Measurements from ENCODE around the gene CEMIP. TPM values are rescaled to one million over a fixed set of nuclear protein-coding genes. Genes with fewer than 3 reads are reported as not detected.

Gene CEMIP
- total and polyA plus RNA-seq, 11 donors: 0.04 to 9.6 (median 0.19) TPM

DNA sequence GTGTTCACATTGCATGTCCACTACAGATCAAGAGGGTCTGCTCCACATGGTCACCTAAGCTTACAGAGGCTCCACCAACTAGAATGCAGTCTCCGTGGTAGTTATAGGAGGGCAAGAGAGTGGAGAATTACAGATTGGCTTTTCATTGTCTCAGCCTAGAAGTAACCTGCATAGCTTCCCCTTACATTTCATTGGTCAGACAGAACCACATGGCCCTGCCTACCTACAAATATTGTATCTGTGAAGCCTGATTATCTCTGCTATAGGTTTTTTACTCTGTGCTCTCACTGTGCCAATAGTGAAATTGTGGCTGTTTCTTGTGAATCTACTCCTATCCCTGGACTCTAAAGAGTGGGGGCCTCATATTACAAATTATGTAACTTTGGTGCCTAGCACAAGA is 219.1 kb downstream of the CEMIP start:
- TF ChIP-seq, protein P1, sequence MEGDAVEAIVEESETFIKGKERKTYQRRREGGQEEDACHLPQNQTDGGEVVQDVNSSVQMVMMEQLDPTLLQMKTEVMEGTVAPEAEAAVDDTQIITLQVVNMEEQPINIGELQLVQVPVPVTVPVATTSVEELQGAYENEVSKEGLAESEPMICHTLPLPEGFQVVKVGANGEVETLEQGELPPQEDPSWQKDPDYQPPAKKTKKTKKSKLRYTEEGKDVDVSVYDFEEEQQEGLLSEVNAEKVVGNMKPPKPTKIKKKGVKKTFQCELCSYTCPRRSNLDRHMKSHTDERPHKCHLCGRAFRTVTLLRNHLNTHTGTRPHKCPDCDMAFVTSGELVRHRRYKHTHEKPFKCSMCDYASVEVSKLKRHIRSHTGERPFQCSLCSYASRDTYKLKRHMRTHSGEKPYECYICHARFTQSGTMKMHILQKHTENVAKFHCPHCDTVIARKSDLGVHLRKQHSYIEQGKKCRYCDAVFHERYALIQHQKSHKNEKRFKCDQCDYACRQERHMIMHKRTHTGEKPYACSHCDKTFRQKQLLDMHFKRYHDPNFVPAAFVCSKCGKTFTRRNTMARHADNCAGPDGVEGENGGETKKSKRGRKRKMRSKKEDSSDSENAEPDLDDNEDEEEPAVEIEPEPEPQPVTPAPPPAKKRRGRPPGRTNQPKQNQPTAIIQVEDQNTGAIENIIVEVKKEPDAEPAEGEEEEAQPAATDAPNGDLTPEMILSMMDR (IDR thresholded peaks at IDR 0.05): no peak
- no peak for TF ChIP-seq POLR2A (IDR thresholded peaks at IDR 0.05)
- ATAC-seq (no peak), DNase-seq (no peak)
- intact Hi-C loops (cut with DNase I): loop anchor here in 5 of 10 donors (5.0 to 10.0 kb wide), 5 partner anchors 107 to 1047 kb away; partner anchors contain the start of gene MEX3B (in 1 of the 5)
- peaks cover 0 to 5% (median 0%) of the 10 kb centered on the region in 12 donors for H3K9me3 ChIP-seq
- H3K27me3 ChIP-seq: peaks cover 0 to 7% (median 0%) of the 10 kb centered on the region in 9 donors
- H3K4me1 ChIP-seq: peaks cover 0 to 31% (median 10%) of the 10 kb centered on the region in 12 donors
- WGBS, 4 donors: 74 to 90% (median 88%) methylated on average over 1 of the region's 1 CpG
- H3K27ac ChIP-seq: peak overlapping the region in 7 of 12 donors; percentile 1 to 99 (median 50)
- peak overlapping the region in 1 of 12 donors; percentile 14 for H3K4me3 ChIP-seq
- peaks cover 0 to 11% (median 5%) of the 10 kb centered on the region in 9 donors for H3K36me3 ChIP-seq

- peaks cover 0 to 7% (median 0%) of the 10 kb centered on the region in 9 donors for H3K27me3 ChIP-seq
- TF ChIP-seq, protein P1 (IDR thresholded peaks at IDR 0.05): no peak
- no peak for TF ChIP-seq POLR2A (IDR thresholded peaks at IDR 0.05)
- no peak for ATAC-seq
- intact Hi-C loops (cut with DNase I): loop anchor here (2.0 to 10.0 kb wide), 9 partner anchors 38 to 1045 kb away; partner anchors contain the start of gene MEX3B (in 1 of the 10)
- peak in 3 of 5 donors; percentile 15 to 45 (median 24) for DNase-seq
- 58 to 64% (median 59%) methylated on average over 13 of the region's 13 CpGs for WGBS, 4 donors
- peak overlapping the region in 11 of 12 donors; percentile 72 to 98 (median 92) for H3K4me3 ChIP-seq
- peaks cover 0 to 5% (median 0%) of the 10 kb centered on the region in 12 donors for H3K9me3 ChIP-seq
- peaks cover 0 to 23% (median 7%) of the 10 kb centered on the region in 9 donors for H3K36me3 ChIP-seq
- H3K27ac ChIP-seq: peak overlapping the region; percentile 88 to 100 (median 99)
- peaks cover 2 to 45% (median 23%) of the 10 kb centered on the region in 12 donors for H3K4me1 ChIP-seq
Measured at GRCh38 chr15:80999623-81000036, 220.5 kb downstream of the CEMIP start.

DNA sequence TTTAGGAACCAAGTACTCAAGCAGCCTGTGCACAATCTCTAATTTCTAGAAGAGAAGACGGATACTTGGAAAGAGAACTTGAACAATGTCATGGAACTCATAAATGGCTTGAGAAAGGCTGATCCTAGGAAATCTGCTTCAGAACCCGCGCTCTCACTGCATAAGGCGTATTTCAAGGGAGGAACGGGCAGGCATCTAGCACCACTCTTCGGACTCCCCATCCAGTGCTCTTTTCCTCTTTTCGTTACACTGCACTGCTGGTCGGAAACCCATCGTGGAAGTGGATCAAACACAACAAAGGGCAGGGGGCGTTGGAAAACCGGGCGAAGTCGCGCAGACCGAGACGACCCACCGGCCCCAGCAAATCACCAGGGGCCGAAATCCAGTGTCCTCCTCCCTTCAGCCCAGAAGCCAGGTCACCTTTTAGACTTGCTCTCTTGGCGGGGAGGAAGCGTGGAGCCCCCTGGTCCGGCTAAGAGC is 221.0 kb downstream of the CEMIP start:
- Histone ChIP-seq H3K27me3 (peaks cover 0 to 7% (median 0%) of the 10 kb centered on the region in 9 donors), H3K4me1 (peaks cover 3 to 50% (median 29%) of the 10 kb centered on the region in 12 donors), H3K4me3 (peak overlapping the region; percentile 57 to 98 (median 90)), H3K9me3 (peaks cover 0 to 5% (median 0%) of the 10 kb centered on the region in 12 donors), H3K36me3 (peaks cover 0 to 25% (median 7%) of the 10 kb centered on the region in 9 donors), H3K27ac (peak overlapping the region; percentile 88 to 100 (median 99))
- no peak for TF ChIP-seq POLR2A (IDR thresholded peaks at IDR 0.05)
- TF ChIP-seq, protein P1 (IDR thresholded peaks at IDR 0.05): no peak
- WGBS, 4 donors: 12 to 22% (median 12%) methylated on average over 17 to 21 of the region's 21 CpGs
- no peak for DNase-seq
- ATAC-seq: peak in 2 of 4 donors; percentile 5
- intact Hi-C loops (cut with DNase I): loop anchor here in 9 of 10 donors (2.0 to 10.0 kb wide), 5 partner anchors 37 to 105 kb away; no protein-coding TSS in a partner anchor

DNA sequence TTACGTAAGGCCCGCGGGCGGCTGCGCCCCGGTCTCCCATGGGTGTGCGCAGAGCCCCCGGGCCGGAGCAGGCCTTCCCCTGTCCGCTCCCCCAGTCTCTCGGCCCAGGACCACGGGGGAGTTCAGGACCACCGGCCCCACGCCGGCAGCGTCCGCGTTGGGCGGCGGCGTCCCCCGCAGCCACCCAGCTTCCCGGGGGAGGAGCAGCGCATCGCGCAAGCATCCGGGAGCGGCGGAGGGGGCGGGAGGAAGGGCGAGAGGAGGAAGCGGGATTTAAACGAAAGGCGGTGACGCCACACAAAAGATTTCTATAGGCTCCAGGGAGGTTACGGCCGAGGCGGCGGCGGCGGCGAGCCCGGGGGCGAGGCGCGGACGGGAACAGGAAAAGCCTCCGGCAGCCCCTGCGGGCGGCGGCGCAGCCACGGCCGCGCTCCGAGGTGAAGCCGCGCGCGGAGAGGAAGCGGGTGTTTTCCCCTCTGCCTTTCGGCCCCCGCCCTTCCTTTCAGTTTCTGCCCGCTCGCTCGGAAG is 221.5 kb downstream of the CEMIP start, which contains the start of gene TLNRD1:
Gene TLNRD1 (plus strand): TSS at position 300 of the 528 bp plus-strand sequence. CDS start 1,349 bp downstream, outside the sequence.
- DNase-seq: peak; percentile 93 to 95 (median 94)
- H3K4me3 ChIP-seq: peak within 1 kb of the TSS; percentile 57 to 98 (median 90)
- peaks cover 0 to 5% (median 0%) of the 10 kb centered on the region in 12 donors for H3K9me3 ChIP-seq
- 0 to 1% (median 0%) methylated on average over 25 to 66 of the region's 66 CpGs for WGBS, 4 donors
- intact Hi-C loops (cut with DNase I): loop anchor here in 9 of 10 donors (2.0 to 10.0 kb wide), 5 partner anchors 37 to 104 kb away; no protein-coding TSS in a partner anchor
- H3K27ac ChIP-seq: peak within 1 kb of the TSS; percentile 88 to 100 (median 99)
- TF ChIP-seq POLR2A (IDR thresholded peaks at IDR 0.05): peak in 1 of 2 donors; percentile 81
- TF ChIP-seq, protein P1 (IDR thresholded peaks at IDR 0.05): no peak
- peaks cover 0 to 25% (median 8%) of the 10 kb centered on the region in 9 donors for H3K36me3 ChIP-seq
- peaks cover 3 to 55% (median 34%) of the 10 kb centered on the region in 12 donors for H3K4me1 ChIP-seq
- H3K27me3 ChIP-seq: peaks cover 0 to 7% (median 0%) of the 10 kb centered on the region in 9 donors
- peak; percentile 60 to 87 (median 83) for ATAC-seq
